OCI-LY3 (cell line): ENCODE measurements around the gene KIRREL1.

Source experiments
- EZH2phosphoT487 ChIP-seq: fragments of 200-600 bp; shearing (Covaris generic); IDR thresholded peaks from 2 replicates; pipeline ENCODE4 v1.6.1; 2018; ENCODE audit warnings: antibody characterized with exemption, mixed run types, low read depth
- TF ChIP-seq, protein P1 (sequence below): fragments of 200-600, 300-600 bp; sonication (generic); IDR thresholded peaks from 2 replicates; pipeline ENCODE4 v1.5.1; 2014; ENCODE audit warnings: antibody characterized with exemption, low read length, low read depth

DNA sequence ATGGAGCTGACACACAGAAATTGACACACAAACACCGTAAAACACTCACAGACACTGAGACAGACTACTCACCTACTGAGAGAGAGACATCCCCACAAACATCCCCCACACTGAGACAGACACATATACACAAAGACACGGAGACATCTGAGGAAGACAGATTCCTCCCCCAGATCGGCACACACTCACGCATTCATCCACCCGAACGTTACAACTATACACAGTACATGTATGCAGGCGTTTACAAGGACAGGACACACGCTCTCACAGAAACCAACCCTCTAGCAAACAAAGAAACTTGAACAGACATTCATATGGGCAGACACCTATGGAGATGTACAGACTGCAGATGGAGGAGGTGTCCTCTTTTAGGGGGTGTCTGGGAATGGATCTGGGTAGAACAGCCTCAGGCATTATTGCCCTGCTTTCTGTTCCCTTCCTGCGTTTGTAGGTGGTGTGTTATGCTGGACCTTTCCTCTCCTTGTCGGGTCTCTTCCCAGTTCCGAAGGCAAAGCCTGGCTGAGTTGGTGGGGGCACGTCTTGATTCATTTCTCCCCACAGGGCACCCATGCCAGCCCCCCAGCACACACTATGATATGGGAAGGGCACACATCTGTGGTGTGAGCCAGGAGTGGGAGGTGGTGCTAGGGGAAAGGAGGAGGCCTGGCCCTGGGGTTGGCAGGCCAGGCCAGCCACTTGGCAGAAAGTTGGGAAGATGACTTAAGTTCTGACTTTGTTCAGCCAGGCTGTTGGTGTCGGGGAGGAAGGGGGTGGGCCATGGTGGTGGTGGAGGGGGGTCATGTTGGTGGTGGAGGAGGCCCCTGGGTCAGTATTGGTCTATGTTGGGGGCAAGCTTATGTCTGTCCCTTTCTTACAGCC is 1.5 kb downstream of the KIRREL1 start:
- TF ChIP-seq, protein P1, sequence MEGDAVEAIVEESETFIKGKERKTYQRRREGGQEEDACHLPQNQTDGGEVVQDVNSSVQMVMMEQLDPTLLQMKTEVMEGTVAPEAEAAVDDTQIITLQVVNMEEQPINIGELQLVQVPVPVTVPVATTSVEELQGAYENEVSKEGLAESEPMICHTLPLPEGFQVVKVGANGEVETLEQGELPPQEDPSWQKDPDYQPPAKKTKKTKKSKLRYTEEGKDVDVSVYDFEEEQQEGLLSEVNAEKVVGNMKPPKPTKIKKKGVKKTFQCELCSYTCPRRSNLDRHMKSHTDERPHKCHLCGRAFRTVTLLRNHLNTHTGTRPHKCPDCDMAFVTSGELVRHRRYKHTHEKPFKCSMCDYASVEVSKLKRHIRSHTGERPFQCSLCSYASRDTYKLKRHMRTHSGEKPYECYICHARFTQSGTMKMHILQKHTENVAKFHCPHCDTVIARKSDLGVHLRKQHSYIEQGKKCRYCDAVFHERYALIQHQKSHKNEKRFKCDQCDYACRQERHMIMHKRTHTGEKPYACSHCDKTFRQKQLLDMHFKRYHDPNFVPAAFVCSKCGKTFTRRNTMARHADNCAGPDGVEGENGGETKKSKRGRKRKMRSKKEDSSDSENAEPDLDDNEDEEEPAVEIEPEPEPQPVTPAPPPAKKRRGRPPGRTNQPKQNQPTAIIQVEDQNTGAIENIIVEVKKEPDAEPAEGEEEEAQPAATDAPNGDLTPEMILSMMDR: no peak
- TF ChIP-seq EZH2phosphoT487: no peak
